T-helper 2 cell treated with Interferon-gamma antibody and Interleukin-4, amounts not matched to agents 5 μg/mL and 100 μg/mL, for 36 hours (primary cell): ENCODE measurements around the gene VSIR.

ENCODE experiments used
- DNase-seq: peaks from one replicate; pipeline ENCODE4 v3.0.0; 2021; ENCODE audit warnings: low spot score
- H3K27ac Mint-ChIP-seq: one replicate; pipeline ENCODE4 v1.8.0; 2021; ENCODE audit warnings: mild to moderate bottlenecking, mixed read lengths
- H3K27me3 Mint-ChIP-seq: one replicate; pipeline ENCODE4 v1.8.0; 2021; ENCODE audit warnings: low read depth, mixed read lengths
- H3K36me3 Mint-ChIP-seq: one replicate; pipeline ENCODE4 v1.8.0; 2021; ENCODE audit warnings: low read depth, mixed read lengths
- H3K4me1 Mint-ChIP-seq: one replicate; pipeline ENCODE4 v1.8.0; 2021; ENCODE audit warnings: low read depth, mixed read lengths
- H3K4me3 Mint-ChIP-seq: one replicate; pipeline ENCODE4 v1.8.0; 2022; ENCODE audit warnings: mild to moderate bottlenecking, moderate library complexity, mixed read lengths
- H3K9me3 Mint-ChIP-seq: one replicate; pipeline ENCODE4 v1.8.0; 2021; ENCODE audit warnings: mixed read lengths

Gene VSIR

DNA sequence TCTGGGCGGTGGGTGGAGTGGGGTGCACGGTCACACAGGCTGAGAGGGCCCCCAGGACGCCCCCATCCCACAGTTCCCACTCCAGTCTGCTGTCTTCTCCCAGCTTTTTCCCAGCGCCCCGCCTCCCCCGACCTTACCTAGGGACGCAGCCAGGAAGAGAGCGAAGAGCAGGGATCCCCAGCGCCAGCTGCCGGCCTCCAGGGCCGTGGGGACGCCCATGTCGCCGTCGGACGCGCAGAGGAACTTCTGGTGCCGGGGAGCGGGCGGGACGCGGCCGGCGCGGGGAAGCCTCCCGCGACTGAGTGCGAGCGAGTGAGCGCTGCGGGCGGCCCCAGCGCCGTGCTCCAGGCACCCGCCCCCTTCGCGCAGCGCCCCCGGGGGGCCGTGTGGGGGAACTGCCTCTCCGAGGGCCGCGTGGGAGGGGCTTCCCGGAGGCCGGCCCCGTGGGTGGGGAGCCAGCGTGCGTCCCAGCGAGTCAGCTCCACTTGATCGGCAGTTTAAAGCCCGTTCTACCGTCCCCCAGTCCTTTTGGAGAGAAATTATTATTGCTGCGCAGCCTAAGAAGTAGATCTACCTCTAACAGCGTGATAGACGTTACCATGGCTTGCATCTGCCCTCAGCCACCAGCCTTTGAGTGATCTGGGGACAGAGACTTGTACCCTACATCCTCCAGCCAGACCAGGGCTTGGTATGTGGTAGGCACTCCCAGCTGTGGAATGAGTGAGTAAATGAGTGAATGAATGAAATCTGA, at the start of gene VSIR:
TSS of gene VSIR (minus strand) at position 300 of the 751 bp plus-strand sequence. CDS start at position 219, 81 bp downstream.
- Mint-ChIP-seq H3K36me3 (peaks cover 30% of the 10 kb centered on the region), H3K4me3 (peak within 1 kb of the TSS; percentile 94), H3K4me1 (peaks cover 59% of the 10 kb centered on the region), H3K27me3 (no peaks in the 10 kb centered on the region), H3K9me3 (no peaks in the 10 kb centered on the region), H3K27ac (peak within 1 kb of the TSS; percentile 91)
- DNase-seq: peak; percentile 93

DNA sequence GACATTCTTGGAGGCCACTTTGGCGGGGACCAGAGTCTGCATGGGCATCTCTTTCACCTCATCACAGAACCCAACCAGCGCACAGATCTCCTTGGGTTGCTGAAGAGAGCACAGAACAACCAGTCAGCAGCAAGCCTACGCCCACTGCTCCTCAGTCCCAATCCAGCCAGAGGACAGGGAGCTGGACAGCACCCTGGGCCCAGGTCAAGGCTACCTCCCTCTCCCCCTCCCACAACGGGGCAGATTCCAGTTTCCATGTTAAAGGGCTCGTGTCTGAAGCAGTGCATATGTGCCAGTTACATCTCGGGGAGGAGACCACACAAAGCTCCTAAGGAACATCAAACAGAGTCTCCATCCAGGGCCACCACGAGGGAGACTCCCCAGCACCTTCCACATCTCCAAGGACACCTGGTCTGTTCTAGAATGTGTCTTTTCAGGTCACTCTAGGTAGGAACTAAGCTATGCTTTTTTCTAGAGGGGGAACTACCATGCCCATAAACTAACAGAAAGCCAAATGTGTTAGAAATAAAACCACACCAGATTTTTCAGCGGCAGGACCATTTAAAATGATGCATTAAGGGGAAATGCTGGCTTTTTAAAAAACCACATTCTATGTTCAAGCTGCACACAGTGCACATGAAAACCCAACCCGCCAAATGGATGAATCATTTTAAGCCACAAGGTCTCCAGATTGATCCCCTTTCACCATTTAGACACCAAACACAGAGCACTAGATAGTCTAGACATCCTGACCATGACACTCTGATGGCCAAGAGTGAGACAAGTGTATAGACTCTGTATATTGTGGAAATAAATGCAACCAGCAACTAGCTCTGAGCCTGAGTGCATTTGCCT, 48.8 kb upstream of the VSIR start:
- H3K4me3 Mint-ChIP-seq: no peak overlapping the region
- peaks cover 42% of the 10 kb centered on the region for H3K36me3 Mint-ChIP-seq
- no peaks in the 10 kb centered on the region for H3K27me3 Mint-ChIP-seq
- no peak overlapping the region for H3K27ac Mint-ChIP-seq
- peak; percentile 14 for DNase-seq
- no peaks in the 10 kb centered on the region for H3K9me3 Mint-ChIP-seq
- H3K4me1 Mint-ChIP-seq: peaks cover 10% of the 10 kb centered on the region

DNA sequence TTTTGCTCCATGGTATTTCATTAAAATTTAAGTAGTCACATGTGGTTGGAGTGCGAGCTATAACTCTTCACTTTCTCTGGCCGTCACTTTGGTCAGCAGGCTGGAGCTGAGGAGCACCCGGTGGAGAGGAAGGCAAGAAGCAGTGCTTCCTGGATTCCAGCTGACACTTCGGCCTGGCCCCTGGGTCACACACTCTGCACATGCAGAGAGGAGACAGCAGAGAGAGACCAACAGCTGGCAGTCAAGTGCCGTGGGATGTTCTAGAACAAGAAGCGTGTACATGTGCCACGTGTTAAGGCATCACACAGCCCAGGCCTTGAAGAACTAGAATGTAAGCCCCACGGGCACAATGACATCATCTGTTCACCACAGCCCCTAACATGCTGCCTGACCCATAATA, 47.6 kb upstream of the VSIR start:
- no peaks in the 10 kb centered on the region for H3K27me3 Mint-ChIP-seq
- H3K4me3 Mint-ChIP-seq: no peak overlapping the region
- peaks cover 10% of the 10 kb centered on the region for H3K4me1 Mint-ChIP-seq
- H3K36me3 Mint-ChIP-seq: peaks cover 35% of the 10 kb centered on the region
- H3K9me3 Mint-ChIP-seq: no peaks in the 10 kb centered on the region
- no peak for DNase-seq
- H3K27ac Mint-ChIP-seq: peak overlapping the region; percentile 6

DNA sequence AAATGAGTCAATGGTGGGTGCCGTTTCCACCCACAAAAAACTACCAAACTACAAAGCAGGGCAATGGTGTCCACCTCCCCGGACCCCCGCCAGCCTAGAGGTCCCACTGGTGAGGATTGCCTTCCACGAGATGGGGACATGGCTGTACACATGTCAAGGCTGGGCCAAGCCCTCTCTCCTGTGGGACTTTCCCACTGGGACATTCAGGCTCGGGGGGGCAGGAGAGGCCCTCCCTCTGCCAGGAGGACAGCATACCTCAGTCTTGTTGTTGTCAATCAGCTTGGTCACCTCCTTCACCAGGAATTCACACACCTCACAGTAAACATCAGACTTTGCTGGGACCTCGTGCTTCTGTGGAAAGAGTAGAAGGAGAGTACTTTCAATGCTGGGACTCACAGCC, 46.7 kb upstream of the VSIR start:
- peaks cover 10% of the 10 kb centered on the region for H3K4me1 Mint-ChIP-seq
- H3K9me3 Mint-ChIP-seq: no peaks in the 10 kb centered on the region
- peaks cover 29% of the 10 kb centered on the region for H3K36me3 Mint-ChIP-seq
- no peak for DNase-seq
- no peak overlapping the region for H3K27ac Mint-ChIP-seq
- no peaks in the 10 kb centered on the region for H3K27me3 Mint-ChIP-seq
- H3K4me3 Mint-ChIP-seq: no peak overlapping the region

DNA sequence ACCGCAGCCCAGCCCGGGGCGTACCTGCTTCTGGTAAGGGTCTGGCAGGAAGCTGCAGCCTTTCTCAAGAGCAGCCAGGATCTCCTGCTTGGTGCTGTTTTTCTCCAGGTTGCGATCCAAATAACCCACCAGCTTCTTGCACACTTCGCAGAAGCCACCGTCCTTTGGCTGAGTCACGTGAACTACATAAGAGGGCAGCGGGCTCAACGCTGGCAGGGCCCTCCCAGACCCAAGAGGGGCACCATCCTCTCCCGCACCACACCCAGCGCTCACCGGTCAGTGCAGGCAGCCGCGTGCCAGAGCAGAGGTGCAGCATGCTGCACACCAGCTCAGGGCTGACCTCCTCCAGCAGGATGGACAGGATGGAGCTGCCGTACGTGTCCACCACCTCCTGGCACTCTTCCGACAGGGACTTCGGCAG, 46.1 kb upstream of the VSIR start:
- Mint-ChIP-seq H3K9me3 (no peaks in the 10 kb centered on the region), H3K4me1 (peaks cover 10% of the 10 kb centered on the region), H3K27ac (no peak overlapping the region), H3K27me3 (no peaks in the 10 kb centered on the region), H3K36me3 (peaks cover 29% of the 10 kb centered on the region), H3K4me3 (no peak overlapping the region)
- DNase-seq: no peak

DNA sequence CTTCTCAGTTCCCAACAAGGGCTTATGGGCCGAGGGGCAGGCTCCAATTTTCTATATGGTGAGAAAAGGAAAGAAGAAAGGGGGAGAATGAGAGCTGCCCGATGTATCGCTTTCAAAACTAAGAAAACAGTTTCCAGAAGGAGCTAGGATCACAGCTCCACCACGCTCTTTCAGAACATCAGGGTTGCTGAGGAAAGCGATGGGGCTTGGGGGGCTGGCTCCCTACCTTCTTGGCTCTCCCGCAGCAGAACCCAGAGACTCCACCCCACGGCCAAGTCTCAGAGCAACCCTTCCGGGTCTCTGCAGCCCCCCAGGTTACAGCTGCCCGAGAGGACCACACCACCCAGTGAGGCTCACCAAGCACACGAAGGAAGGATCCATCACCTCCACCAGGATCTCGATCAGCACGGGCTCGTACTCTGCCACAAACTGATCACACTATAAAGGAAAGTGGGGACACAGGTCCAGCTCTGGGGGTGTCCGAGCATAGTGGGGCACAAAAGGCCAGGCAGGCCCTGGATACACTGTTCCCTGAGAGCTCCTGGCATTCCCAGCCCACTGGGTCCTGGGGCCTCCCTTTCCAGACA, 45.4 kb upstream of the VSIR start:
- Mint-ChIP-seq H3K27ac (no peak overlapping the region), H3K4me3 (no peak overlapping the region), H3K4me1 (peaks cover 10% of the 10 kb centered on the region), H3K36me3 (peaks cover 29% of the 10 kb centered on the region), H3K27me3 (no peaks in the 10 kb centered on the region), H3K9me3 (no peaks in the 10 kb centered on the region)
- DNase-seq: no peak

DNA sequence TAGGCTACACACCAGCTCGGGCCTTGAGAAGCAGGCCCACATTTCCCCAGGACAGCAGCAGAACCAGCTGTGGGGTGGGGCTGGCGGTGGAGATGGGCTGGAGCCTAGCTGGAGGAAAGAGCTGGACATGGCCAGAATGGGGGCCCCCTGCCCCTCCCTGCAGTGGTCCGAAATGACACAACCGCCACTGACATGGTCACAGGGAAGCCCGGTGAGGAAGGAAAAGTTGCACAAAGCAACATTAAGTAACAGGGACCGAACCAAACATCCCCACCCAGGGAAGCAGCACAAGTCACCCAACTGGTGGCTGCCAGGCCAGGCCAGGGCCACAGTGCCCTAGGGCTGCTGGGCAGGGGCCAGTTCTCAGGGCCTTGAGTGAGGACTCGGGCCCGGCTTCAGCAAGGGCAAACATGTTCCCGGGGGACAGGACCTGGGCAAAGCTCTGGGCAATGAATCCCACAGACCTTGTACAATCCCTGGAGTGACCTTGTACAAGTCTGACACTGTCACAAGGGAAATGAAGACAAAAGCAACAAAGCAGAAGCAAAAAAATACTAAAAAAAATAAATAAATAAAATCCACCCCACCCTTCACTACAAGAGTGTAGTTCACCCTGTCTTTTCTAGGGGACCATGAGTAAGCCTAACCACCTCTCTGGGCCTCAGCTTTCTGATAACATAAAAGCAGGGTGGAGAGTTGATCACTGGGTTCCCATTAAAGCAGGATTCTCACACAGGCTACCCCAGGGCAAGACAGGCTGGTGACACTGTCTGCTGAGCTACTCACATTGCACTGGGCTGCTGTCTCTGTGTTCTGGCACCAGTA, 44.7 kb upstream of the VSIR start:
- H3K36me3 Mint-ChIP-seq: peaks cover 29% of the 10 kb centered on the region
- no peak overlapping the region for H3K27ac Mint-ChIP-seq
- H3K9me3 Mint-ChIP-seq: no peaks in the 10 kb centered on the region
- peaks cover 10% of the 10 kb centered on the region for H3K4me1 Mint-ChIP-seq
- no peak for DNase-seq
- no peaks in the 10 kb centered on the region for H3K27me3 Mint-ChIP-seq
- no peak overlapping the region for H3K4me3 Mint-ChIP-seq

DNA sequence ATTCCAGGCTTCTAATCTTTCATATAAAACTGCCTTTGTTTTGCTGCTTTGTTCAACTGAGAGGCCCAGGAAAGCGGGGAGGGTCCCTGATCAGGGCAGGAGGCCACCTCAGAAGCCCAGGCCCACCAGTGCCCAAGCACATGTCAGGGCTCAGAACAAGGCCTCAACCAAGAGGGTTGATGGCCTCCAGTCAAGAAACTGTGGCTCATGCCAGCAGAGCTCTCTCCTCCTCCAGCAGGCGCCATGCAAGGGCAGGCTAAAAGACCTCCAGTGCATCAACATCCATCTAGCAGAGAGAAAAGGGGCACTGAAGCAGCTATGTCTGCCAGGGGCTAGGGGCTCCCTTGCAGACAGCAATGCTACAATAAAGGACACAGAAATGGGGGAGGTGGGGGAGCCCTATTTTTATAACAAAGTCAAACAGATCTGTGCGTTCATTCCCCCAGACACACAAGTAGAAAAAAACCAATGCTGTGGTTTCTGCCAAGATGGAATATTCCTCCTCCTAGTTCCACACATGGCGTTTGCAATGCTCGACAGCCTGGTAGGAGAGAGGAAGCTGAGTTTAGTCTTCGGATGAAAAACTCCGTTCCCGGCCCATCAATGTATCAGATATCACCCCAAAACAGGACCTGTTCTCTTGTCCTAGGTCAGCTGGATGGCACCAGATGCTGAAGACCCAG, 43.8 kb upstream of the VSIR start:
- Mint-ChIP-seq H3K4me1 (peaks cover 4% of the 10 kb centered on the region), H3K9me3 (no peaks in the 10 kb centered on the region), H3K36me3 (peaks cover 26% of the 10 kb centered on the region), H3K27me3 (no peaks in the 10 kb centered on the region), H3K27ac (no peak overlapping the region), H3K4me3 (no peak overlapping the region)
- no peak for DNase-seq

DNA sequence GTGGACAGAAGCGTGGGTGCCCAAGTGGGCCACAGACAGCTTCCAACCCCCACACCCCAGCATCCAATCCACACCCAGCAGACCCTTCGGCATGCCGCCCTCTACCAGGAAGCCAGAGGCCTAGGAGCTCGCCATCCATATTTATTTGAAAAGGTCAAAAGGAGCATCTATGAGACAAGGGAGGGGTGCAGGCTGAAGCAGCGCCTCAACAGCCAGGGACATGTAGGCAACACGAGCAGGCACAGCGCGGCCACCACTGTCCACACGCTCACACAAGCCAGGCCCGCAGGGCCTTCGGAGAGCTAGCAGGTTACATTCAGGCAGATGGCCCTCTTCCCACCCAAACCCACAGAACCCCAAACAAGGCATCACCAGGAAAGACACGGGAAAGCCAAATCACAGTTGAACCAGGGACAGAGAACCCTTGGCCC, 43.1 kb upstream of the VSIR start:
- no peak for DNase-seq
- no peaks in the 10 kb centered on the region for H3K4me1 Mint-ChIP-seq
- H3K9me3 Mint-ChIP-seq: no peaks in the 10 kb centered on the region
- no peak overlapping the region for H3K27ac Mint-ChIP-seq
- H3K27me3 Mint-ChIP-seq: no peaks in the 10 kb centered on the region
- no peak overlapping the region for H3K4me3 Mint-ChIP-seq
- peaks cover 23% of the 10 kb centered on the region for H3K36me3 Mint-ChIP-seq

DNA sequence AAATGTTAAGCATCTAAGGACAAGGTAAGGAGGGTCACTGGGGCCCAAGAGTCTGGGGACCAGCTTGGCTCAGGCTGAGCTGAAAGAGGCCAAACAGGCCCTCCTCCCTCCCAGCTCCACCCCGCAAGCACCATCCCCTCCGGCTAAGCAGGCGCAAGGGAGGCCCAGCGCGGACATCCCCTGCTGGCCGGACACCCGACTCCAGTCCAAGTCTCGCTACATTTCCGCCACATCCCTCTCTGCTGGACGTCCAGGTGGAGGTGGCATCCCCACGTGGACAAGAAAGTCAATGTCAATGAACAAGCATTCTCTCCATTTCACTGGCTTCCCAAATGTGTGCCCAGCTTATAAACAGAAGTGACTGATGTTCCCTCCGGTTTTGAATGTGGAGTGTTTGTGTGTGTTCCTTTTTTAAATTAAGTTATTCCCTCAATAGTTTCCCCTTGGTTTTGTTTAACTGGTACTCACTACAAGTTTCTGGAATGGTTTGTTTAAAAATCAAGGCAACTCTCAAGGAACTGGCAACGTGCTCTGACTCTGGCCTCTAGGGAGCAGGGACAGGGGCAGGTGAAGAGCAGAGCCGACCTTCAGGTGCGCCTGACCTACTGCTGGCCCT, 42.3 kb upstream of the VSIR start:
- H3K27me3 Mint-ChIP-seq: no peaks in the 10 kb centered on the region
- H3K36me3 Mint-ChIP-seq: peaks cover 20% of the 10 kb centered on the region
- no peaks in the 10 kb centered on the region for H3K9me3 Mint-ChIP-seq
- no peaks in the 10 kb centered on the region for H3K4me1 Mint-ChIP-seq
- H3K27ac Mint-ChIP-seq: no peak overlapping the region
- H3K4me3 Mint-ChIP-seq: no peak overlapping the region
- no peak for DNase-seq

DNA sequence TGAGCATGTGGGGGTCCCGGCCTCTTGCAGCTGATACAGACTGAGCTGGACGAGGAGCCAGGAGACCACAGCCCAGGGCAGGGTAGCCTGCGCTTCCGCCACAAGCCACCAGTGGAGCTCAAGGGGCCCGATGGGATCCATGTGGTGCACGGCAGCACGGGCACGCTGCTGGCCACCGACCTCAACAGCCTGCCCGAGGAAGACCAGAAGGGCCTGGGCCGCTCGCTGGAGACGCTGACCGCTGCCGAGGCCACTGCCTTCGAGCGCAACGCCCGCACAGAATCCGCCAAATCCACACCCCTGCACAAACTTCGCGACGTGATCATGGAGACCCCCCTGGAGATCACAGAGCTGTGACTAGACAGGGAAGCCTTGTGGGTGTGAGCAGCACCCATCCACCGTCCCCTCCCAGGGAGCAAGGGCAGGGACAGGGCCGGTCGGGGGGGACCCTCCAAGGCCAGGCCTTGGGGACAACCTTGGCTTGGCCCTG, 41.6 kb upstream of the VSIR start:
- Mint-ChIP-seq H3K4me1 (no peaks in the 10 kb centered on the region), H3K4me3 (no peak overlapping the region), H3K36me3 (peaks cover 20% of the 10 kb centered on the region), H3K27ac (no peak overlapping the region), H3K9me3 (no peaks in the 10 kb centered on the region), H3K27me3 (no peaks in the 10 kb centered on the region)
- no peak for DNase-seq

DNA sequence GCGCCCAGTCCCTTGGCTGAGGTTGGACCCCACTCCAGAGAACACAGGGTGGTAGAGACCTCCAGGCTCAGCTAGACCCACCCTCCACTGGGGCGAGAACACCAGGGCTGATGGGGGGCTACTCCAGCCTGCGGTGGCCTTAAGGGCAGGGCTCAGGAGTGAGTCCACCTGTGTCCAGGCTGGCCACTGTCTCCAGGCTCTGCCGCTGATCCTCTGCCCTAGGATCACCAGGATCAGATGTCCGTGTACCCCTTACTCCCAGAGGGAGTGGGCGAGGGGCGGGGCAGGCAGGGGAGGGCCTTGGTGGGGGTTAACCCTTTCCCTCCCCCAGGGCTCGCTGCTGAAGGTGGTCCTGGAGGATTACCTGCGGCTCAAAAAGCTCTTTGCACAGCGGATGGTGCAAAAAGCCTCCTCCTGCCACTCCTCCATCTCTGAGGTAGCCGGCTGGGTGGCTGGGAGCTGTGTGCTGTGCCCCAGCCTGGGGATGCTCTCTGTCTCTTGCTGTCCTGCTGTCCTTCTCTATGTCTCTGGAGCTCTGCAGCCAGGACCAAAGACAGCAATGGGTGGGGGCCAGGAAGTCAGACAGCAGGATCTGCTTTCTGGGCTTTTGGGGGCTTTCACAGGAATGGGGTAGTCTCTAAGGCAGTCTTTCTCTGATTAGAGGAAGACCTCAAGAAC, 39.7 kb upstream of the VSIR start:
- Mint-ChIP-seq H3K9me3 (no peaks in the 10 kb centered on the region), H3K4me3 (no peak overlapping the region), H3K36me3 (peaks cover 10% of the 10 kb centered on the region), H3K27me3 (no peaks in the 10 kb centered on the region), H3K27ac (no peak overlapping the region), H3K4me1 (no peaks in the 10 kb centered on the region)
- DNase-seq: no peak
